Measurements from ENCODE around the gene PDE1A.

PDE1A gene

DNA sequence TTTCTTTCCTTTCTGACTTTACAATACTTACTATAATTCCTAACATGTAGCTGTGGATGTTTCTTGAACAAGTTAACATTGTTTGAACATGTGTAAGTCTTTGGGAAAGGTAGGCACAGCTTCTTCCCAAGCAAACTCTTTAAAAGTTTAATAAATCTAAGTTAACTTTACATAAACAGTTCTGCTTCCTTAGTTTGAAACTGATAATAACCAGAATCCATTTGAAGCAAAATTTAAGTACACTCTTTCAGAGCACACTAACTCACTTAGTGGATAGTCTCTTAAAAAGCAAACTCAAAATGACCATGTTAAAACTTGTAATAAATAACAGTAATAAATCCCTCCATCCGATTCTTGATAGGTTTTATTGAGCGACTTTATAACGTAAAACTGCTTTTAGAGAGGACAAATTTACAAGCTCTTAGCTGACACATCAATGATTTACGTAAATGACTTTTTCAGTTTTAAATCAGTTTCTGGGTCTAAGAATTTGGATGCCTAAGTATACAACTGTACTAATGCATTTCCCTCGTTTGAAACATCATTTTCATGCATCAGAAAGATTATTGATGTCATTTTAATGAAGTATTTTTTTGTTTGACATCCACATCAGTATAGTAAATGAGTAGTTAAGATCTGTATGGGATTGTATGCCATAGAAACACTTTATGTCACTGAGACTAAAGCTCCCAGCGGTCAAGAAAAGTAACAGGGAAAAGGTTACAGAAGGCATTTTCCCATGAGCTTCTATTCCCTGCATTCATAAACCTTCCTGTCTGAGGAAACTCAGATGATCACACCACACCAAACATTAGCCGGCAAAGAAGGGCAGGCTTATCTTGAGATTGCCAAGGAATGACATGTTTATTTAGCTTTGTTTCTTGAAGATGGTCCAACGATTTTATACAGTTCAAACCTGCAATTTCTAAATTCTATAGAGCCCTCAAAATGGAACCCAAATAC is 67.5 kb downstream of the PDE1A start:
- Histone ChIP-seq H3K36me3 (ENCODE audit: control insufficient read depth, insufficient read depth, low read length) (no peaks in the 10 kb centered on the region), H3K4me2 (ENCODE audit: low read length) (no peak overlapping the region), H3K27me3 (ENCODE audit: control insufficient read depth, insufficient read depth, low read length) (no peaks in the 10 kb centered on the region), H2AFZ (no peak overlapping the region), H3K4me1 (no peaks in the 10 kb centered on the region), H3K9me3 (ENCODE audit: control insufficient read depth, low read length) (no peaks in the 10 kb centered on the region), H3K4me3 (ENCODE audit: low read depth, low read length) (no peak overlapping the region), H3K79me2 (no peaks in the 10 kb centered on the region), H3K9ac (no peak overlapping the region), H3K27ac (peak overlapping the region; percentile 2)
- TF ChIP-seq, protein P1, sequence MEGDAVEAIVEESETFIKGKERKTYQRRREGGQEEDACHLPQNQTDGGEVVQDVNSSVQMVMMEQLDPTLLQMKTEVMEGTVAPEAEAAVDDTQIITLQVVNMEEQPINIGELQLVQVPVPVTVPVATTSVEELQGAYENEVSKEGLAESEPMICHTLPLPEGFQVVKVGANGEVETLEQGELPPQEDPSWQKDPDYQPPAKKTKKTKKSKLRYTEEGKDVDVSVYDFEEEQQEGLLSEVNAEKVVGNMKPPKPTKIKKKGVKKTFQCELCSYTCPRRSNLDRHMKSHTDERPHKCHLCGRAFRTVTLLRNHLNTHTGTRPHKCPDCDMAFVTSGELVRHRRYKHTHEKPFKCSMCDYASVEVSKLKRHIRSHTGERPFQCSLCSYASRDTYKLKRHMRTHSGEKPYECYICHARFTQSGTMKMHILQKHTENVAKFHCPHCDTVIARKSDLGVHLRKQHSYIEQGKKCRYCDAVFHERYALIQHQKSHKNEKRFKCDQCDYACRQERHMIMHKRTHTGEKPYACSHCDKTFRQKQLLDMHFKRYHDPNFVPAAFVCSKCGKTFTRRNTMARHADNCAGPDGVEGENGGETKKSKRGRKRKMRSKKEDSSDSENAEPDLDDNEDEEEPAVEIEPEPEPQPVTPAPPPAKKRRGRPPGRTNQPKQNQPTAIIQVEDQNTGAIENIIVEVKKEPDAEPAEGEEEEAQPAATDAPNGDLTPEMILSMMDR (IDR thresholded peaks at IDR 0.05), result no peak

DNA sequence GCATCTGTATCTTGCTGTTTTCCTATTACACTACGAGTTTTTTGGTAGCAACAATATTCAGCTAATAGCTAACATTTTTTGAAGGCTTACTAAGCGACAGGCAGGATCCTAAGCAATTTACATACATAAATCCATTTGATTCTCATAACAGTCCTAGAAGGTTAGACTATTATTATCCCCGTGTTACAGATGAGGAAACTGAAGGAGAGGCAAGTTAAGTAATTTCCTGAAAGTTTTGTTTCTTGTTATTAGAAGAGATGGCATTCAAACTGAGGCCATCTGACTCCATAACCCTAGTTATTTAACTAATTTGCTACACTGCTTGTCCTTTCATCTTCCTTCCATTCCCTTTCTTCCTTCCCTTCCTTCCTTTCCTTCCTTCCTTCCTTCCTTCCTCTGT is 68.2 kb downstream of the PDE1A start:
- Histone ChIP-seq H3K36me3 (ENCODE audit: control insufficient read depth, insufficient read depth, low read length) (no peaks in the 10 kb centered on the region), H2AFZ (no peak overlapping the region), H3K9me3 (ENCODE audit: control insufficient read depth, low read length) (no peaks in the 10 kb centered on the region), H3K27me3 (ENCODE audit: control insufficient read depth, insufficient read depth, low read length) (no peaks in the 10 kb centered on the region), H3K79me2 (no peaks in the 10 kb centered on the region), H3K4me1 (no peaks in the 10 kb centered on the region), H3K27ac (no peak overlapping the region), H3K4me3 (ENCODE audit: low read depth, low read length) (no peak overlapping the region), H3K9ac (no peak overlapping the region), H3K4me2 (ENCODE audit: low read length) (no peak overlapping the region)
- TF ChIP-seq, protein P1 (IDR thresholded peaks at IDR 0.05), result no peak

DNA sequence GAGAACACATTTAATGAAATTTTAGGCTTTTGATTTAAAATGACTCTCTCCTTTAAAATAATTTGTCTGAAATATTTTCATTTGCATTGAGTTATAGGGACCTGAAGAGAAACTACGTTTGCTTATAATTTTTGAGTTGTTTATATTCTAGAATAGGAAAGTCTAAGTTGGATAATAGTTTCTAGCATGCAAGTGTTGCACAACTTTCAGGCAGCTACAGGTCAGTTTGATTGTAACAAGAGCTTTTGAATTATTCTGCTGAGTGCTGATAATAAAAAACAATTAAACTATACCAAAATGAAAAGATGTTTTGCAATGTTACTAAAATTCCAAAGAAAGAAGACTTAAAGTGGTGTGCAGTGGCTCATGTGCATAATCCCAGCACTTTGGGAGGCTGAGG is 71.0 kb downstream of the PDE1A start:
- no peaks in the 10 kb centered on the region for H3K9me3 ChIP-seq (ENCODE audit: control insufficient read depth, low read length)
- H3K36me3 ChIP-seq (ENCODE audit: control insufficient read depth, insufficient read depth, low read length), result no peaks in the 10 kb centered on the region
- no peak overlapping the region for H3K9ac ChIP-seq
- no peaks in the 10 kb centered on the region for H3K27me3 ChIP-seq (ENCODE audit: control insufficient read depth, insufficient read depth, low read length)
- H3K79me2 ChIP-seq, result no peaks in the 10 kb centered on the region
- no peak overlapping the region for H3K27ac ChIP-seq
- no peak overlapping the region for H3K4me3 ChIP-seq (ENCODE audit: low read depth, low read length)
- no peaks in the 10 kb centered on the region for H3K4me1 ChIP-seq
- H2AFZ ChIP-seq, result no peak overlapping the region
- H3K4me2 ChIP-seq (ENCODE audit: low read length), result no peak overlapping the region
- TF ChIP-seq, protein P1 (IDR thresholded peaks at IDR 0.05), result no peak

DNA sequence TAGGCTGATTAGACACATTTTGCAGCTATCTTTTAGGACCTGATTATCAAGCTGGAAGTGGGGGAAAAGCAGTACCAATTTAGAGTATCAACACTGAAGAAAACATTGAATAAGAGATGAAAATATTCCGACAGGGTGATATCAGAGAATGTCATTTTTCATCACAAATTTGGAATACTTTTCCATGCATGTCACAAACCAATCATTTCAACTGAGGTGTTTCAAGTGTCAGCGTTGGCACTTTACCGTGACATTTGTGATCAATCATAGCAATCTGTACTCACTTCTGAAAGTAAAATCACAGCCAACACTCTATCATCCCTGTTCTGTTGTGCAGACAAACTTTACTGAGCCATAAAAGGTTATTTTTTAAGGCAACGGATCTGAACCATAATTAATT is 75.4 kb downstream of the PDE1A start:
- TF ChIP-seq, protein P1 (IDR thresholded peaks at IDR 0.05), result no peak
- H2AFZ ChIP-seq, result no peak overlapping the region
- H3K36me3 ChIP-seq (ENCODE audit: control insufficient read depth, insufficient read depth, low read length), result no peaks in the 10 kb centered on the region
- H3K4me2 ChIP-seq (ENCODE audit: low read length), result no peak overlapping the region
- H3K79me2 ChIP-seq, result no peaks in the 10 kb centered on the region
- no peaks in the 10 kb centered on the region for H3K27me3 ChIP-seq (ENCODE audit: control insufficient read depth, insufficient read depth, low read length)
- no peak overlapping the region for H3K27ac ChIP-seq
- no peak overlapping the region for H3K9ac ChIP-seq
- no peaks in the 10 kb centered on the region for H3K4me1 ChIP-seq
- no peaks in the 10 kb centered on the region for H3K9me3 ChIP-seq (ENCODE audit: control insufficient read depth, low read length)
- H3K4me3 ChIP-seq (ENCODE audit: low read depth, low read length), result no peak overlapping the region

DNA sequence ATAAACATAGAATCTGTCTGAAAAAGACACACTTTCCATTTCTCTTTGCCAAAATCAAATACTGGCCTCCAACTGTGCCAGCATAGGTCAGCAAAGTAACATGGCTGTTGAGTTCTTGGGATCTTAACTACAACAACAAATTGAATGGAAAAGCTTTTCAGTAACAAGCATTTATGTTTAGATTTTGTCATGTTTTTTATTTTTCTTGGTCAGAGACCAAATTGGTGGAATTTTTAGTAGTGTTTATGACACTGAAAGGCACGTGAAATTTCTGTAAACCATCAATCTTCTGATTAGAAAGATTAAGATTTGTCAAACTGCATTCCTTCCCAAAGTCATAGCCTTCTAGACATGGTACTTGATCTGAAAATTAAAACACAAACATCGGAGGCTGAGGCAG is 77.6 kb downstream of the PDE1A start:
- H3K9ac ChIP-seq, result no peak overlapping the region
- H3K4me1 ChIP-seq, result no peaks in the 10 kb centered on the region
- no peak overlapping the region for H3K27ac ChIP-seq
- no peaks in the 10 kb centered on the region for H3K36me3 ChIP-seq (ENCODE audit: control insufficient read depth, insufficient read depth, low read length)
- TF ChIP-seq, protein P1 (IDR thresholded peaks at IDR 0.05), result no peak
- H3K4me2 ChIP-seq (ENCODE audit: low read length), result no peak overlapping the region
- no peaks in the 10 kb centered on the region for H3K9me3 ChIP-seq (ENCODE audit: control insufficient read depth, low read length)
- H2AFZ ChIP-seq, result no peak overlapping the region
- H3K27me3 ChIP-seq (ENCODE audit: control insufficient read depth, insufficient read depth, low read length), result no peaks in the 10 kb centered on the region
- no peaks in the 10 kb centered on the region for H3K79me2 ChIP-seq
- no peak overlapping the region for H3K4me3 ChIP-seq (ENCODE audit: low read depth, low read length)

Data from parathyroid adenoma (tissue), 2 donors.